HG02623 (cell line): ENCODE results near the gene FTO.

Experiments
- ATAC-seq: cut with Tn5 transposase; IDR thresholded peaks from one replicate; pipeline ENCODE4 v1.9.1; 2021; ENCODE audit warnings: moderate library complexity; ENCODE audit not compliant: unreplicated experiment

FTO gene

DNA sequence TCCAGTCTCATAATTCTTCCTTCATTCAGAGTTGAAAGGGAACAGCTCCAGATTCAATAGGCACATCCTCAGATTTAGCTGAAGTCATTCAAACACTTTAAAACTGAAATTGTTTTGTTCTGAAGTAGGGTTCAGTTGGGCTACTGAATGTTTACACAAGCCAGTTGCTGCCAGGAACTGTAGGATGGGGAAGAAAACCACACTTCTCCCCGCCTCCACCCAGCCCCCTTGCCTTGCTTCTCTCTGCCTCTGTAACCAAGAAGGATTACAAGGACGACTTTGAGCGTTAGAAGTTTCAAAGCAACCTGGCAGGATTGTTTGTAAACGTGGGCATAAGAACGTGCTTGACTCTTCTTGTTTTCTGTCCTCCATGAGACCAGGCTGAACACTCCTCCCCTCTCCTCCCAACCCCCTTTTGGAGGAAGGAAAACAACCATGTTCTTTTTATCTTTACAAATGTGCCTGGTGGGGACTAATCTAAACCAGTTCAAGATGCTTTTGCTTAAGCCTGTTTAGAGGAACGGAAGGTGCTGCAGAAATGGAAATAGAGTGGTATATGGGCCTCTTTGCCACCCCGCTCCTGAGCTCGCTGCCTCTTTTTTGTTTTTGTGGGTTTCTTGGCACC lies 287.9 kb downstream of the FTO start:
- ATAC-seq: no peak

DNA sequence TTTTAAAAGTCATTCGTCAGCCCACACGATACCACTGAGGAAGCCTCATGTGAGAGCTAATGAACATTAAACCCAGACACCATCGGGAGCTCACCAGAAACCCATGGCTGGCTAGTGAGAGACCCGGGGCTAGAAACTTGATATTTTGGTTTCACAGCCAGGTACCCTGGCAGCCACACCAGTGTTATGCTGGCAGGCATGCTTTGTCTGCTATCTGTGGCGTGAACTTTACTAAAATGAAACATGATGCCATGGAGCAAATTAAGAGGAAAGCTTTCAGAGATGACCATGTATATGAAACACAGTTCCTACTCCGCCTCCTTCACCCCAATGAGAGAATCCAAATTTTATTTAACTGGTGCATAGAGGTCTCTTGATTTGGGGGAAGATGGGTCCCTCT lies 291.4 kb downstream of the FTO start:
- ATAC-seq: no peak

DNA sequence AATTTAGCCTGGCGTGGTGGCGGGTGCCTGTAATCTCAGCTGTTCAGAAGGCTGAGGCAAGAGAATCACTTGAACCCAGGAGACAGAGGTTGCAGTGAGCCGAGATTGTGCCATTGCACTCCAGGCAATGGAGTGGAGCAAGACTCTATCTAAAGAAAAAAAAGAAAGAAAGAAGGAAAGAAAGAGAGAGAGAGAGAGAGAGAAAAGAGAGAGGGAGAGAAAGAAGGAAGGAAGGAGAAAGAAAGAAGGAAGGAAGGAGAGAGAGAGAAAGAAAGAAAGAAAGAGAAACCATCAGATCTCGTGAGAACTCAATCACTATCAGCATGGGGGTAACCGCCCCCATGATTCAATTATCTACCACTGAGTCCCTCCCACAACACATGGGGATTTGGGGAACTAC lies 293.0 kb downstream of the FTO start:
- ATAC-seq: no peak

DNA sequence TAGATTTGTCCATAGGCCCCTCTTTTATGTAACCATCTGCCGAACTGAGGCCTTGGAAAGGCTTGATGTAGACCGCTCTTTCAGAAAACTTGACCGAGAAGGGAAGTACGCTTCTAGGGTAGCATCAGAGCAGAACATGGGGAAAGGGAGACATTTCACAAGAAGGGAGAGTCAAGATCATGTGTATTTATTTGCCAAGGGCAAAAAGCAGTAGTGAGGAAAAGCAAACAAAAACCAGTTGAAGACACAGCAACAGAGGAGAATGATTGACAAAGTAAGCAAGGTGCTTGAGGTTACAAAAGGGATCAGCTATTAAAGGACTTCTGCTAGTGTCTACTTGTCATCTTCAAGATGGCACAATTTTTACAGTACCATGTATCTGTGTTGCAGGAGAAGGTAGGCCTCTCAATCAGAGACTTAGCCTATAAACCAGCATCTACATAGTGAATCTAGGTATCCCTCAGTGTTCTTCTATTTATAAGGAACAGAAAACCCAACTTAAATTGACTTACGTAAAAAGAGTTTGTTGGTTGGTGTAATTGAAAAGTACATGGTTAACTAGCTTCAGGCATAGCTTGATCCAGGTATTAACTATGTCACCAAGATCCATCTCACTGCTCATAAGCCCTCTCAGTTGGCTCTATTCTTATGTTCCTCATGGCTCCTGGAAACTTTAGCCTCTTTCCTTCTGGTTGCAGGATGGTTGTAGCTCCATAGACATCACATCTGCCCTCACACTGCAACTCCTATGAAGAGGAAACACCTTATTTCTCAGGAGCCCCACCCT lies 294.3 kb downstream of the FTO start:
- no peak for ATAC-seq

DNA sequence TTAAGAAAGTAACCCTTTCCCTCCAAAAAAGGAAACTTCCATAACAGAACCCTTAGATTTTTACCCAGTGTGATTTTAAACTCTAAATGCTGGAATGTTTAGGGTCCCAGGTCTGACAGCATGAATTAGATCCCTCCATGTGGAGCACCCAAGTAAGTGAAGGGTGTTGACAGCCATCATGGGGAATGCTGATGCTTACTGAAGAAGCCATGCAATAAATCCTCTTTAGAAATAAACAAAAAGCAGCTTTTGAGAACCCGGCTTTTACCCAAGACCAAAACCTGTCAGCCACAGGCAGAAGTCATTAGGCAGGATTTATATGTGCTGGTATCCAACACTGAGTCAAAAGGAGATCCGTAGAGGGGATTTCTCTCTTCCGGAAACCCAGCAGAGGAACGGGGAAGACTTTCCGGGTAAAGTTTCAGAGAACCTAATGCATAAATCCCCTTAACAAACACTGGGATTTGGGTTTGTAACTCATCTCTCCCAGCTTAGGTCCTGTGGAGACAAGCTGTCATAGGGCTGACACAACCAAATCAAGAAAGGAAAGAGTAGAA lies 295.1 kb downstream of the FTO start:
- ATAC-seq: no peak

DNA sequence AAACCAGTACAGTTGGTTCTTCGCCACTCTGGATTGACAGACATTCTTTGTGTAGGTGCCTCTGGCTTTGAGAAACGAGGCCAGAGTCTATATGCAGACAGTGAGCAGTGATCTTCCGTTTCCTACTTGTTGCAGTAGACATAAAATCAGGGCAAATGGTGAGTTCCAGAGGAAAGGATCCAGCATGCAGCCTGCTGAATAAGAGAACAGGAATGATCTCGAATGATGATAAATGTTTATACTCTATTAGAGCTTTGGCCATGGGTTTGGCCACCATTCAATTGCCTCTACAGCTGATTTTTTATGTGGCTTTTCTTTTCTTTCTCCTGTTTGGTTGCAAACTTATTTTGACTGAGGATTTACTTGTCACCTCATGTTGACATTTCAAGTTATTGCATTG lies 295.9 kb downstream of the FTO start:
- ATAC-seq: no peak

DNA sequence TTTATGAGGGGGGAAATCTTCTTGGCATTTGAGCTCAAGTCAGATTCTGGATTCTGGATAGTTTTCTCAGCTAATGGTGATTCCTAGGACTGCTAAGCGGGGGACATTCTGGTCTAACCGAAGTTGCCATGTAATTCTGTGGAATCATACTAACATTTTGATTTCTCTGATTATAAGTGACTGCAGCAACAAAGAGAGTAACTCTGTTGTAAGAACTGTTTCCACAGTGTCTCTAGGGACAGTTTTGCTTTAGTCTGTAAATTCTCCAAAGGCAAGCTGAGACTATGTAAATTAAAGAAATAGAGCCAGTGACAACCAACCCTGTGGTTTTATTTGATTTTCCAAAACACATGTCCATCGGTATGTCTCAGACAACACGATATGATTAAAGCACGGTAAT lies 296.4 kb downstream of the FTO start:
- ATAC-seq: no peak

DNA sequence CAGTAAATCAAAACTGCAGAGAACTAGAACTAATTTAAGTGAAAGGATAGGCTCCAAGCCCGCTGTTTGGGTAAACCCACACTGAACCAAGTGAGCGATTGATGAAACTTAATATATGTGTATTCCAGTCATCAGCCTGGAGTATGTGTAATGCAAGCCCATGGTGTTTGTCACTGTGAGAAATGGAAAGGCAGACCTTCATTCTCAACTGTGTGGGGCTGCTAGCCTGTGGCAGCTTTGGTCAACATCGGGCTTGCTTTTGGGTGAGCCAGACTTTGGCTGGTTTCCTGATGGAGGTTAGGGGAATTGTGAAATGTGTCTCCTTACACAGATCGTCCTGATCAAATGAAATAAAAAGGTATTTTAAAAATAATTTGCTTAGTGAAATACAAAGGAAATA lies 302.7 kb downstream of the FTO start:
- no peak for ATAC-seq

DNA sequence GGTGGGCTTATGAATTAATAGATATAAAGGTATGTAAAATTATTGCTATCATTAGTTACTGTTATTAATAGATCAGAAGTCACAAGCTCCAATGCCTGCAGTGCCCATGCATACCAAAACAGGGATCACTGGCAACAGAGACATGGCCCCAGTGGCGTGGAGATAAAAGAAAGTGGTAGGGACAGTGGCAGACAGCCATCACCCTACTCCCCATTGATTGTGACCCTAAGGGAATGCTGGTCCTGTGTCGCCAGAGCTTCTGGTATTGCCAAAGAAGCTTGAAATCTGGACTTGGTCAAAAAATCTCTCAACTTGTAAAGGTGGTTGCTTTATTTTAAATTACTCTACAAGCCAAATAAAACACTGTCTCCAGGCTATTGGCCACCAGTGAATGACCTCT lies 303.5 kb downstream of the FTO start:
- ATAC-seq: no peak

DNA sequence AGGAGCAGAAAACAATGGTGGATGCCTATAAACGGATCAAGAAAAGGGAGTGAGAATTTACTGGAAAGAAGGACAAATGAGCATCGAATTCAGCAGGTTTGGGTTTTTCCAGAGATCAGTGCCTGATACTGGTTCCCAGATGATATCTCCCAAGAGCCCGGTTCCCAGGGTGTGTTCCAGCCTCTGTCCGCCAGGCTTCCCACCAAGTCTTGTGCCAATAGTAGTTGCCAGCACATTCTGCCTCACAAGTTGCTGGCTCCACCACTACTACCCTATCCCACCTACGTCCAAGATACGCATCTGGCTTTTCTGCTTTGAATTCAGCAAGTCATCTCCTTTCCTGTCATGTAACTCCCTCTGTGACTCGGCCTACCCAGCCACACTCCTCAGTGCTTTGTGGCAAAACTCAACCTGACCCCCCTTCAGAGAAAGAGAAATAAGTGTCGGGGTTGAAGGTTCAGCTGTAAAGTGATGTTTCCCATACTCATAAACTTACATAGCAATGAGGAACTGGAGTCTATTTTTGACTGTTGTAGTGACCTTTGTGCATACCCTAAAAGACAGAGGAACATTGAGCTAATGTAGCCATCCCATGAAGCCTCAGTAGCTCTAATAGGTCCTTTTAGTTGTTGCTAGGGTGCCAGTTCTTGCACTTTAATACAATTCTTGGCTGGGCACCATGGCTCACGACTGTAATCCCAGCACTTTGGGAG lies 305.7 kb downstream of the FTO start:
- ATAC-seq: no peak

DNA sequence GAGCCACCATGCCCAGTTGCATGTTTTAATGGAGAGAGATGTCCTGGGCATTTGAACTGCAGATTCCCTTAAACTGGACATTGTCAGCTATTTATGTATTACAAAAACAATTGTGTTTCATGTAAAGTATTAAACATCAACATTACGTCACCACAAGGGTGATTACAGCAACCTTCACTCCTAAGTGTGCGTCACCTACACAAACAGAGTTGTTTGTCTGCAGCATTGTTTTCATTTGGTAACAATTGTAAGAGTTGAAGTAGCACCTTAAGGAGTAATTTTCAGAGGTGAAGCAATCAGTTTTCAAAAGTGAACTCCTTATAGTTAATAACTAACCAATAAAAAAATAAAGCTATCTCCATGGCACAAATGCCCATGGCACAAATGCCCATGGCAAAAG lies 311.2 kb downstream of the FTO start:
- ATAC-seq: no peak

DNA sequence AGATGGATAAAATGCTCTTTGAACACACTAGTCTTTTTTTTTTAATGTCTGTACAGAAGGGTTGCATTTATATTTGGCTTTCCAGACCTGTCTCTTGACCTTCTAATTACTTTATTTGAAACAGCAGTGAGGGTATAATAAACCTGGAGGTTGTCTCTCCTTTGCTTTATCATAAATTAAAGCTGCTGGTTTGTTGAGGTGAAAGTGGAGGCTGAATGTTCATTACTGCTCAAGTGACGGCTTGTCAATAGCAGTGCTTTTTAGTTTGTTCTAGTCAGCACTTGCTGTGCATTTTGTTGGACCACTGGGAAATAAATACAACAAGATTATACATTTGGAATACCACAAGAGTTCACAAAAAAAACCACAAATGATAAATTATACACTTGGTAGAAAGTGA lies 318.4 kb downstream of the FTO start:
- ATAC-seq: no peak

DNA sequence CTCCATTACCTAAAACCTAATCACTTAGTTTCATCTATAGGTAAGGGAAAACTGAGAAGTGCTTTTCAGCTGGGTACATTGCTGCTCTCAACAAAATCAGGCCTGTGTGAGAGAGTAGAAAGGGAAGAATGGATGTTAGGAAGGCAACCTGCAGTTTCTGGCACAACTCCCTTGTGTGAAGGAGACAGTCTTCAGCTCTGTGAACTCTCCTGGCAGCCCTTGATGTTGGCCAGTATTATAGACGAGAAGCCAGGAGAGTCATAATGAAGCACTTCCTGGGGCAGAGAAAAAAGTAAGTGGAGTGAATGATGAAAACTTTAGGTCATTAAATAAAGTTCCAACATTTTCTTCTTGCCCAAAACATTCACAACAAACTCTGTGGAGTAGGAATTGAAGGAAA lies 322.5 kb downstream of the FTO start:
- no peak for ATAC-seq

DNA sequence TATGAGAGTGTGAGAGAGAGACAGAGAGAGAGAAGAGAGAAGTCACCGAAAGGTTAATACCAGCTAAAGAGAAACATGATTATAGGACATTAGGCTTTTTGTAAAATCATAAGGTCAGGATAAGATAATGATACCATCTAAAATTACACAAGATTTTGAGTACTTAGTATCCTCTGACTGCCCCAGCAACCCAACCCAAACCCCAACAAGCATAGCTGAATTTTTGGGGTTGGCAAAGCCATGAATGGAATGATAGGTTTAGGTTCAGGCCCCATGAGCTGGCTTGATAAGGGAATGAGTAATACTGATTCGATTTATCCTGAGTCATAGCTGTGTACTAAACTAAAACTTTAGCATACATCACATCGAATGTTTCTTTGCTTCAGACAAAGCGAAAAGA lies 323.1 kb downstream of the FTO start:
- ATAC-seq: no peak

DNA sequence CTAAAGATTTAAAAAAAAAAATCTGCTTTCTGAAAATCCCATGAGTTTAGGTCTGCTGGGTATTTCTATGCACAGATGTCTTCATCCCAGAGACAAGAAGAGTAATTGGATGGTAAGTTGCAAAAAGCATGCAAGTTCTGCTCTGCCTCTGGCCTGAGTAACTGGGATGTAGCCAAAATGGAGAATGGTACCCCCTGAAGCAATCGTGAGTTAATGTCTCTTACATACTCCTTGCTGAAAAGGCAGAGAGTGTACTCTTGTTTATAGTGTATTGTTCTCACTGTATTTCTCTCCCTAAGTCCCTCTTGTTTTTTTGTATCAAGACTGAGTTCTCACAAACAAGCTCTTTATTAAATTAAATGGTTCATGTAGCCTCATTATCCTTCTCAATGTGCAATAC lies 323.6 kb downstream of the FTO start:
- ATAC-seq: no peak

DNA sequence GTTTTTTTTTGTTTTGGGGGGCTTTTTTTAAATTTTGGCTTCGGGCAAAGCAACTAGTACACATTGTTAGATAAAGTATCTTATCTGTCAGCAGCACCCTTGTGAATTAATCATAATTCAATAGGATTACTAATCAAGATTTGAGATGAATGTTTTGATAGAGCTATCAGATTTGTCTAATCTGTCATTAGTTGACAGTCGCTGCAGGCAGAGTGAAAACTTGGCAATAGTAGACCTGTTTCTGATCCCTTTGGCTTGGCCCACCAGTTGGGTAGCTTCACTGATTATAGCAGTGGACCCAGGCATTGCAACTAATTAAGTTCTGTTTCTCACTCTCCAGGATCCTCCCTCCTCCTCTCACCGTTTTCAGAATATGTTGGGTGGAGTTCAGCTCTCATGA lies 324.0 kb downstream of the FTO start:
- ATAC-seq: no peak

DNA sequence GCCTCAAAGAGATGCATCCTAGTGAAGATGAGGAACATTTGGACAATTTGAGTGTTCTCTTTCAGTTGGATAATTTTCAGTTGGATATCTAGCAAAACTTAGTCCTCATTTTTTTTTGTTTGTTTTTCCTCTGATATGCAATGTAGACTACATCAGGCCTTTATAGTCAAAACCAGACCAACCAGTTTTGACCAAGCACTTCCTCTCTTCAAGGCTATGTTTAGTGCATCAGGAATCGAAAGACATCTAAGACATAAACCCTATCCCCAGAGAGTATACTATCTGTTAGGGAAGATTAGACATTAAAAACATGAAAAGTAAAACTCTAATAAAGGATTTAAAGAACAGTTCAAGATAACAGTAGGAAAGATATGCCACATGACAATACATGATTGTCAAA lies 326.5 kb downstream of the FTO start:
- no peak for ATAC-seq

DNA sequence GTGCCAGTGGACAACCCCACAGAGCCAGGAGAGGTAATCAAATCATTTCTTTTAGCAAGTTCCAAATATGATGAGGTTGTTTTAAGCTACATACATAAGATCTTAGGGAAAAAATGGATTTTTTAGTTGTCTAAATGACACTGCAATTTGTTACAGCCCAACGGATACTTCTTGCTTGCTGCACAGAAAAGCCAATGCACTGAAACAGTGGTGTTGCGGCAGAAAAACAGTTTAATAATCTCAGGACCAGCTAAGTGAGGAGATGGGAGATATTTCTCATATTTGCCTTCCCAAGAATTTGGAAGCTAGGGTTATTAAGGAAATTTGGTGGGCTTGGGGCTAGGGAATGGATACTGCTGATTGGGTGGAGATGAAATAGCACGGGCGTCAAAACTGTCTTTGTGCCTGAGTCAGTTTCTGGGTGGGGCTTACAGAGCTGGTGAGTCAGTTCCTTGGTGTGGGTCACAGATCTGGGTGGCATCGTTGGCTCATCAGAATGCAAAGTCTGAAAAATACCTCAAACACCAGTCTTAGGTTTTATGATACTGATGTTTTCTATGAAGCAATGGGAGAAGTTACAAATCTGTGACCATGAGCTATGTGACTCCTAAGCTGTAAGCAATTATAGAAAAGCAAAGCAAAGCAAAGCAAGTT lies 327.3 kb downstream of the FTO start:
- ATAC-seq: no peak

DNA sequence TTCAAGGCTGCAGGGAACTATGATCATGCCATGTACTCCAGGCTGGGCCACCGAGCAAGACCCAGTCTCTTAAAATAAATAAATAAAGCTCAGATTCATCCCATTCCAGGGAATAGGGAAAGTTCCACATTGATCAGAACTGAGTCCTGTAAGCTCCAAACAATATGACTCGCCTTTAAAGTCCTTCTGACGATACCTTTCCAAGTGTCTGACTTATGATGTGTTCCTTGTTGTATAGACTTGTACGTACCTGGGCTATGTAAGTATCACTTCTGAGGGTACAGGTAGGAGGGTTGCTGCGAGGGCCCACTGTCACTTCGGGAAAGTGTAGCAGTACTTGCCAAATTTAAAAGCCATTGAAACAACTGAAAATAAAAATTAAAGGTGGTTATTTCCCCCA lies 329.8 kb downstream of the FTO start:
- no peak for ATAC-seq

DNA sequence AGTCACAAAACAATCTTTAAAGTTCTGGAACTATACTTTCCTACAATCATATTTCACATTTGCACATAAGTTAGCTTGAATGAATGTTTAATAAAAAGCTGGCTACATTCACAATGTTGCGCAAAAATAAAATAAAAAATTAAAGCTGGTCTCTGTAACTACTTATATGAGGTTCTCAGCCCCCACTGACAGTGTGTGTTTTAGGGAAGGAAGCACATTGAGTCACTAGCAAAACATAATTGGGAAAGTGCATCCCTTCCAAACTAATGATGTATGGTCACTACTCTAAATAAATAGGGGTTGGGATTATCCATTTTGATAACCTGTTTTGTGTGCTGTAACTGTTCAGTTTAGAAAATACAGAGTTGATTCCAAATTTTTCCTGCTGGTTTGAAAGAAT lies 330.7 kb downstream of the FTO start:
- no peak for ATAC-seq

DNA sequence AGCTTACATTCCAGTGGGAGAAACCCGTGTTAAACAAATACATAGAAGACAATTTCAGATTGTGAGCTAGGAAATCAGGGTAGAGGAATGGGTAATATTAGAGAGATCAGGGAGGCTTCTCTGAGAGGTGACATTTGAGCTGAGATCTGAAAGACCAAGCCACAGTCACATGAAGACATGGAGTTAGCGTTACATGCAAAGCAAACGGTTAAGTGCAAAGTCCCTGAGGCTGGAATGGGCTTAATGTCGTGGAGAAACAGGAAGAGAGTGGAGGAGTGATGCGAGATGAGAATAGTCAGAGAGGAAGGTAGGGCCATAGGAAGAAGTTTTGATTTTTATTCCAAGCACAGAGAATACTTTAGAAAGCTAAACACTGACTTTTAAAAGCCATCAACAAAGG lies 336.5 kb downstream of the FTO start:
- ATAC-seq: no peak

DNA sequence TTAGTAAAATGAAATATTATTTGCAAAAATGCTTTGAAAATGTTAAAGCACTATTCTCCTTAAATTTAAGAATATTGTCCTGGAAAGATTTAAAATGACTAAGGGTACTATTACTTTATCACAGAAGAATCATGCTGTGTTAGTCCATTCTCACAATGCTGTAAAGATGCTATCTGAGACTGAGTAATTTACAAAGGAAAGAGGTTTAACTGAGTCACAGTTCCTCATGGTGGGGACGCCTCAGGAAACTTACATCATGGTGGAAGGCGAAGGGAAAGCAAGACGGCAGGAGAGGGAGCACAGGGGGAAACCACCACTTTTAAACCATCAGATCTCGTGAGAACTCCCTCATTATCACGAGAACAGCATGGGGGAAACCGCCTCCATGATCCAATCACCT lies 337.0 kb downstream of the FTO start:
- no peak for ATAC-seq
